Measurements from ENCODE around the gene CPNE4.
A peak's percentile ranks its signal among the peaks of the same experiment; 100 is the strongest.

CPNE4 gene

DNA sequence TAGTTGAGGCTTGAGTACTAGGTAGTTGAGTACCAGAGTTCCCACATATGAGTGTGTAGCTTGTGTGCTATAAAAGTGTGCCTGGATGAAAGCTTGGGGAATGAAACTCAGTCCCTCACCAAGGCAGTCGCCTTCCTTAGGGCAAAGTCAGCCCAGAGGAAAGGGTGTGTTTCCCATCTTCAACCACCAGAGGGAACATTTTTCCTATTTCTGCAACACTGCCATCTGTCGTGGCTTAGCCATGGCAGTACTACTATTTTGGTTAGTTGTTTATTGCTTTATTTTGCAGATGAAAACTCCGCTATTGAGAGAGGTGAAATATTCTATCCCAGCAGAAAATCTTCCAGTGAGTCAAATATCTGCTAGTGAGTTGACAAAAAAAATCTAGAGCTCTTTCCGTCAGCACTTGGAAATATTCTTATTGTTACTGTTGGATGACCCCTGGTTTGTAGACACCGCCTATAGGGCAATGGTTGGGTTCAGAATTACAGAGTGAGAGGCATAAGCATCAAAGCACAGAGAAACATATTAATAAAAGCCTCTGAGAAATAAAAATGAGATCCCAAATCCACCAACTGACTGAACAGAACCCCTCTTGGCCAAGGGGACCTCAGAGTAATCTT is 239.9 kb downstream of the CPNE4 start:
- DNase-seq, result peak; percentile 38

DNA sequence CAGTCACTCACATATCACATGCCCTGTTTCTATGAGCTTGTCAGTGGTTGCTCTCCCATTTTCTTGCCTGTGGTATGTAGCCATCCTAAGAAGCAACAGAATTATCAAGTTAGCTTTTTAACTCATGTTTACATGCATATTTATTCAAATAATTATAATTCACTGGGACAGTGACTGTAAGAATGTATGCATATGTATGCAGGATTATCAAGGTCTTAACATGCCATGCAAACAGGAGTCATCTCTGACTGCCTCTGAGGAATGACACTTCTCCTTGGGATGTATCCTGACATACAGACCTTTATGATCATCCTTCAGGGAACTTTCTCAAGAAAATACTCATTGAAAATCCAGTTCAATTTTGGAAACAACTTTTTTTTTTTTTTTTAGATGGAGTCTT is 240.9 kb downstream of the CPNE4 start:
- no peak for DNase-seq

GRCh38 chr3:131789188-131789587 is 245.6 kb downstream of the CPNE4 start:
- no peak for DNase-seq

GRCh38 chr3:131786386-131786785 is 248.4 kb downstream of the CPNE4 start:
- DNase-seq, result no peak

DNA sequence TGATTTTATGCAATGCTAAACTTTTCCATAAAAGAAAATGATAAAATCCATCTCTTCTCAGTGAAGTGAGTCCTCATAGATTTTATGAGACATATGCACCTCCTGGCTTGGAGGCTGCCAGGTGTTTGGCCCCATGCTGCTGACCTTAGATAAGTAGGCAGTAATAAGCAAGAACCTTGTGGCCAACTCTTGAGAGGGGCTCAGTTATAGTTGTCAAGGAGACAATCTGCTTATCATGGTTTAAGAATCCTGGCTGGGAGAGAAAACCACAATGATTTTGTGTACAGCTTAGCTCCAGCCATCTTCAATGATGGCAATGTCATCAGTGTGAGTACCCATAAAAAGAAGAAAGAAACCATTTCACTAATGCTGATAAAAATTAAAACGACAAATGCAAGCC is 252.1 kb downstream of the CPNE4 start:
- DNase-seq, result no peak

GRCh38 chr3:131778526-131778925 is 256.3 kb downstream of the CPNE4 start:
- no peak for DNase-seq

DNA sequence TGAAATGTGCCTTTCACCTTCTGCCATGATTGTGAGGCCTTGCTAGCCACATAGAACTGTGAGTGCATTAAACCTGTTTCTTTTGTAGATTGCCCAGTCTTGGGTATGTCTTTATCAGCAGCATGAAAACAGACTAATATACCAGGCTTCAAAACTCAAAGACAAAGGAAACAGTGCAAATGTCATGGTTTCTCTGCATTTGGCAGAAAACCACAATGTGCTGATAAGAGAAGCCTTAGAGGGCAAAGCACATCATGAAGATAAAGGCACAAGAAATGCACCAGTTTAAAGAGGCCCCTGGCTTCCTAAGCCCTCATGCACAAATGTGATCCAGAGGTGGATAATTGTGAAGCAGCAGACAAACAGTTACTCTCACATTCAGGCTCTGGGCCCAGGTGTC is 259.2 kb downstream of the CPNE4 start:
- DNase-seq, result no peak

DNA sequence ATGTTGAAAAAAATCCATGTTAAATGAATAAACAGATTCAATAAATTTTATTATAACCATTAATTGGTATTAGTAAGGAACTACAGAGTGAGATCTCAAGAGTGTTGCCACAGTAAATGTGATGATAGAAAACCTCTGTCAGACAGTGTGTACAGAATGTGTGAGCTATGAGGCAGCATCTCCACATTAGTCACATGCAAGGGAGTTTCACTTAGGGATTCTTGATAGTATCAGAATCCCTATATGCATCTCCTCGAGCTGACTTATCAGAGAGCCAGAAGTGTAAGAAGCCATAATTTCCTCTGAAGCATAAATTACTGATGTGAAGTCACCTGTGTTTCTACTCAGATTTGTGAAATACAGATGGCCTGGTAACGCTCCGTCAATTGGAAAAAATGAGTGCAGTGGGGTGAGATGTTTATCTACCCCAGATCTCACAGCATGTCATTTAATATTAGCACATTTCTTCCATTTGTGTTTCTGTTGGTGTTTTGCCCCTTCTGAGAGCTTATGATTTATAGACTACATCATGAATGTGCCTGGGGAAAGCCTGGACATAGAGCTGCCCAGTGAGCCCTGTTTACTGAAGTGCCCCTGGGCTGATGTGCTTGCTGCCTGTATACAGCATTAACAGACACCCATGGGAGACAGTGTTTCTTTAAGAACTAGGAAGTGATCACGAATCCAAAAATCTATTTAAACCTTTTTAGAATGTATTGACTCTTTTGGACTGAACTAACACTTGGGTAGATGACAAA is 262.4 kb downstream of the CPNE4 start:
- DNase-seq, result no peak

- DNase-seq, result no peak
These were observed 271.7 kb downstream of the CPNE4 start for GRCh38 chr3:131762981-131763564.

DNA sequence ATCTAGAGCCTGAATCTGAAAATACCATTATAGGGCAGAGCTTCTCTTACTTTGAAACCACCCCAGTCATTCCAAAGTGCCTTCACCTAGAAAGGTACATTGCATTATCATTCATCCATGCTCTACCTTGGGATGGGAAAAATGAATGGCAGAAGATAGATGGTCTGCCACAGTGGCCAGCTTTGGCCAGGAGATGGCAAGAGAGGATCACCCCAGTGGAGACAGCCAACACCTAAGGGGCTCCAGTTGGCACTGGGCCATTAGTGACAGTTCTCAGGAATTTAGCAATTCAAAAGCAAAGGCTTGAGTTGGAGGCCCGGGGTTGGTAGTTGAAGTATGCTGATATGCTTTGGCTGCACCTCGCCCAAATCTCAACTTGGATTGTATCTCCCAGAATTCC is 278.4 kb downstream of the CPNE4 start:
- no peak for DNase-seq

DNA sequence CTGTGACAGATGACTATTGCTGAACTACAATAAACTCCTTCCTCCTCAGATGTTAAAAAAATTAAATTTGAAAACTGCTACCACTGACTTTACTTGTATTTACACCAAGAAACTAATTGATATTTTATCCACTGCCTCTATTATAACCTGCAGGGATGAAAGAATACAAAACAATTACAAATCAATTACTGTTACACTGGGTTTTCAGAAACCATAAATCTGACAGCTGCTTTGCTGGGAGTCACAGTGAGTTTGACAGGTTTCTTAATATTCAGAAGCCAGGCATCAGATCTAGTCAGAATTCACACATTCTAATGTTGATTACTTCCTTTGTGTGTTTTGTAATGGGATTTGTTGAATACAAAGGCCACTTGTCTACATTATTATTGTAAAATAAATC is 279.4 kb downstream of the CPNE4 start:
- DNase-seq, result no peak

GRCh38 chr3:131750256-131750655 is 284.6 kb downstream of the CPNE4 start:
- no peak for DNase-seq

GRCh38 chr3:131749826-131750225 is 285.0 kb downstream of the CPNE4 start:
- DNase-seq, result no peak

DNA sequence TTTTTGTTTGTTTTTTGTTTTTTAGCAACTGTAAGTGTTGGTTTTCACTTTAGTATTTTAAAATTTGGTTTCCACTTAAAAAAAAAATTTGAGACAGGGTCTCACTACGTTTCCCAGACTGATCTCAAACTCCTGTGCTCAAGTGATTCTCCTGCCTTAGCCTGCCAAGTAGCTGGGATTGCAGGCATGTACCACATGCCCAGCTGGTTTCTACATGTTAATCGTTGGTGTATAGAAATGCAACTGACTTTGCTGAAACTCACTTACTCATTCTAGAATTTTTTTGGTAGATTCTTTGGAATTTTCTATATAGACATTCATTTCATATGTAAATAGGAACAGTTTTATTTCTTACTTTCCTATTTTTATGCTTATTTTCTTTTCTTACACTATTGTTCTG is 287.3 kb downstream of the CPNE4 start:
- DNase-seq, result no peak

DNA sequence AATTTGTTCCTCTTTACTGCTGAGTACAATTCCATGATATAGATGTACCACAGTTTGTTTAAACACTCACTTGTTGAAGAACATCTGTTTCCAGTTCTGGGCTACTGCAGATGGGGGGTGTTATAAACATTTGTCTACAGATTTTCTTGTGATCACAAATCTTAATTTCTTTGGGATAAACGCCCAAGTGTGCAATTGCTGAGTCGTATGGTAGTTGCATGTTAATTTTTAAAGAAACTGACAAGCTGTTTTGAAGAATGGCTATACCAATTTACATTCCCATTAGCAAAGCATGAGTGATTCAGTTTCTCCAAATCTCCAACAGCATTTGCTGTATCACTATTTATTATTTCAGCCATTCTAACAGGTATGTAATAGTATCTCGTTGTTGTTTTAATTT is 290.0 kb downstream of the CPNE4 start:
- no peak for DNase-seq

- DNase-seq, result no peak
These were observed 291.7 kb downstream of the CPNE4 start for GRCh38 chr3:131743126-131743525.

DNA sequence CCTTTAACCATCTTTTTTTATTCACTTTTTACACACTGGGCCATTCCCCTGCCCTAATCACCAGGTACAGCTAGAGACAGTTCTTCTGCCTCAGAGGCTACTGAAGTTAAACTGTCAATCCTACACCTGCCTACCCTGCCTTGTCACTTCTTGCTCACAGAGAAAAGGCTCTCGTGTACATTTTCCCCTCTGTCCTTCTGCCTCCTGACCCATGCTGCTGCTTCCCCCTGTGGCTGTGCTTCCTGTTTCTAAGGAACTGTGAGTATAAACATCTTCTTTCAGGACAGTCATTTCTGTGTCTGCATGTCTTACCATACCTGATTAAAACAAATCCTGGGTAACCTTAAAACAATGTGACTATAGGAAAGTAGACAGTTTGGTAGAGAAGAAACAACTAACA is 295.6 kb downstream of the CPNE4 start:
- DNase-seq, result no peak

DNA sequence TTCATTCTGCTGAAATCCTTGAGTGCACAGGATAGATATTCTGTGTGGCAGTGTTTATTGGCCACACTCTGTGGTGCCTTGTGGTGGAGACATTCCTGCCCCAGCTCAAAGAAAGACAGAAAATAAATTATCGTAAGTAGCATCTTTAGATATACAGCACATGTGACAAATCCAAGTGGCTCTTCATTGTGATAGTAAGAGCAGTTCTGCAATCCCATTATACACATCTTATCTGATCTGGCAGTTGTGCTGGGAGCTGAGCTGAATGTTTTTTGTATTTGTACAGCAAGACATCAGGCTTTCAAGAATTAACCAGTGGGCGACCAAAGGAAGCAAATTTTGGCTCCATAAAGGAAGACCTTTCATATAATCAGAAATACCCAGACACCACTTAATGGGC is 296.7 kb downstream of the CPNE4 start:
- DNase-seq, result no peak

DNA sequence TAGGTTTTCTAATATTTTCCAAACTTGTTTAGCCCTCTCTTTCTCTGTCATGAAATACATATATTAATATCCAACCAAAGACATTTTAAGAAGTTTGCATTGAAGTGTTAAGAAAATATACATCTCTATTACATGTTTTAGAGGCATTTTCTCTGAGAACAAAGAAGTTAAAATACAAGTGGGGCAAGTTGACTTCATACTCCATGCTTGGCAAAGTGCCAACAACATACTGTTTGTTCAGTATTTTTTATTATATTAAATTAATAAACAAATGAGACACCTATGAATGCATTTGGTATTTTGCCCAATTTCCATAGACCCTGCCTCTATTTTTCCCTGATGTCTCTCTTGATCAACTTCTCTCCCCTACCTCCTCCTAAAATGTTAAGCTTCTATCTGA is 299.3 kb downstream of the CPNE4 start:
- no peak for DNase-seq

DNA sequence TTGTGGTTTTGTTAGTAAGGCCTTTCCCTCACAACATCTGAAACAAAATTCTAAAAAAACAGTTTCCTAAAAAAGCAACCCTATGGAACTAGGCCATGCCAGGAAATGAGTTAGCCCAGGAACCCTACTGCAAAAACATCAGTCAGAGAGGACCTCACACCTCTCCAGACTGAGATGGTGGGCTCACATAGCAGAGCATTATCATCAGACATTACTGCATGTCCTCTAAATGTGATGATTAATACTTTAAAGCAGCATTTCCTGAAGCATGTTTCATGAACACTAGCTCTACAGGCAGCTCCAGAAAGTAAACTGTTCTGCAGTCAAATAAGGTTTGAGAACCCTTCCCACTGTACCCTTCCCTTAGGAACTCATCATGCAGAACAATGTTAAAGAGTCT is 299.7 kb downstream of the CPNE4 start:
- DNase-seq, result no peak

DNA sequence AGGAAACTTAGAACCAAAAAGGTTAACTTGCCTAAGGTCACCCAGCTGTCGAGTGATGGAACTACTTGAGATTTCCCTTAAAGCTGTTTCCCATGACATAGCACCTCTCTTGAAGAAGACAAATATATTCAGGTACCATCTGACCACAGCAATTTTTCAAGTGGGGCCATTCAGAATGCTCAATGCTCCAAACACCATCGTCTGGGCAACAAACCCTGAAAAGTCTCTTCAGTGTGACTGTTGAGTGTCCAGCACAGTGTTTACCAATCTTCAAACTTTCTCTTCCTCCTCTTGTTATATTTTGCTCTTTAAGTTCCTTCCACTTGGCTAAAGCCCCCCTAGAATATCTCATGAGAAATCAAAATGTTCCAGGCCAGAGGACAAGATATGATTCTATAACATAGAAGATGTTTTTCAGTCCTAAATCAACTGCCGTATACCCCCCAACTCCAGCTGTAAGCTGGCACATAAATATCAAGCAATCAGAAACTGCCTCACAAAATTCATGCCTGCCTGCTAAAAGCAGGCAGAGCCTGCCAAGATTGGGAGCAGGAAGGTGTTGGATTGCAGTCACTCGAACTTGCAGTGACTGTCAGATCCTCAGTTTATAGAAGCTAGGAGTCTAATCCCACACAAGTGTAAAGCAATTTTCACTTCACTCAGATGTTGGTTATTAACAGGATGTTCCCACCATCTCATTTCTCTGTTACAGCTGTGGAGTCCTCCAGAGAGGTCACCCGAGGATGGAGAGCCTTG is 301.6 kb downstream of the CPNE4 start:
- no peak for DNase-seq

DNA sequence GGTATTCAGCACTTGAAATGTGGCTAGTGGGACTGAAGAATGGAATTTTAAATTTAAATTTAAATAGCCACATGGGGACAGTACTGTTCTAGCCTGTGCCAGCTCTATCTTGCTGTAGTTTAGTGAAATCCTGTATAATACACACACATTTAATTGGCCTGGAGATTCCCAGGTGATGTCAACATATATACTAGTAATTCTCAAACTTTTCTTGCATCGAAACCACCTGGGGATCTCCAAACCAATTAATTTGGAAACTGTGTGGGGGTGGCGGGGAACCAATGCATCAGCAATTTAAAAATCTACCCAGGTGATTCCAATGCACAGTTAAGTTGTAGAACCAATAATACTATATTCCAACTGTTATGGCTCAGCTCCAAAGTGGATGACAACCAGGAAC is 303.1 kb downstream of the CPNE4 start:
- no peak for DNase-seq

DNA sequence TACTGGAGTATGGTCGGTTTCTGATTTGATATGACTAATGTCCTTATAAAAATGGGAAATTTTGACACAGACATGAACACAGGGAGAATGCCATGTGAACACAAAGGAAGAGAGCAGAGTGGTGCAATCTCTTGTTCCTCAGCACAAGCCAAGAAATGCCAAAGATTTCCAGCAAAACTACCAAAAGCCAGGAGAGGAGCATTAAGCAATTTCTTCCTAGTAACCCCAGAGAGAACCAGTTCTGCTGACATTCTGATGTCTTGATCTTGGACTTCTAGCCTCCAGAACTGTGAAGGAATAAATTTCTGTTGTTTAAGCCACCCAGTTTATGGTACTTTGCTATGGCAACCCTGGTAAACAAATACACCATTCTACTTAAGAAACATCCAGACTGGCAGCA is 304.2 kb downstream of the CPNE4 start:
- DNase-seq, result no peak

DNA sequence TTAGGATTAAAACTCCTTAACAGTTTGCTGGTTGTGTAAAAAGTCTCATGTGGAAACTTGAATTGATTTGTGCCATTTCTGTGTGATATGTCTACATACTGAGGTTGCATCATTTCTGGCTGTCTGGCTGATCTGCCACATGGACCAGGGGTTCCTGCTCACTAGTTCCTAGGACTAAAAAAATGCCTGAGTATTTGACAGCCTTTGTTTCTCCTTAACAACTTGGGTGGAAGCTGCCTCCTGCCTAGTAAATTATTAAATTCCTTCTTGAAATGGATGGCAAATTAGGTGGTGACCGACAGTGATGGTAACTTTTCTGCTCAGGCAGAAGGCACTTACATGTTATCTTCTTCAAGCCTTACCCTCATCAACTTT is 305.2 kb downstream of the CPNE4 start:
- no peak for DNase-seq

Data from CD4-positive, alpha-beta T cell treated with Interleukin-10 for 1 hour (primary cell).